ENCODE measurements around the gene ORC6.
"Not testable (repeated sequence)": the region's sequence is repeated elsewhere in the genome, so short reads cannot be mapped to it uniquely, and the experiment has no call there.

ORC6 gene

DNA sequence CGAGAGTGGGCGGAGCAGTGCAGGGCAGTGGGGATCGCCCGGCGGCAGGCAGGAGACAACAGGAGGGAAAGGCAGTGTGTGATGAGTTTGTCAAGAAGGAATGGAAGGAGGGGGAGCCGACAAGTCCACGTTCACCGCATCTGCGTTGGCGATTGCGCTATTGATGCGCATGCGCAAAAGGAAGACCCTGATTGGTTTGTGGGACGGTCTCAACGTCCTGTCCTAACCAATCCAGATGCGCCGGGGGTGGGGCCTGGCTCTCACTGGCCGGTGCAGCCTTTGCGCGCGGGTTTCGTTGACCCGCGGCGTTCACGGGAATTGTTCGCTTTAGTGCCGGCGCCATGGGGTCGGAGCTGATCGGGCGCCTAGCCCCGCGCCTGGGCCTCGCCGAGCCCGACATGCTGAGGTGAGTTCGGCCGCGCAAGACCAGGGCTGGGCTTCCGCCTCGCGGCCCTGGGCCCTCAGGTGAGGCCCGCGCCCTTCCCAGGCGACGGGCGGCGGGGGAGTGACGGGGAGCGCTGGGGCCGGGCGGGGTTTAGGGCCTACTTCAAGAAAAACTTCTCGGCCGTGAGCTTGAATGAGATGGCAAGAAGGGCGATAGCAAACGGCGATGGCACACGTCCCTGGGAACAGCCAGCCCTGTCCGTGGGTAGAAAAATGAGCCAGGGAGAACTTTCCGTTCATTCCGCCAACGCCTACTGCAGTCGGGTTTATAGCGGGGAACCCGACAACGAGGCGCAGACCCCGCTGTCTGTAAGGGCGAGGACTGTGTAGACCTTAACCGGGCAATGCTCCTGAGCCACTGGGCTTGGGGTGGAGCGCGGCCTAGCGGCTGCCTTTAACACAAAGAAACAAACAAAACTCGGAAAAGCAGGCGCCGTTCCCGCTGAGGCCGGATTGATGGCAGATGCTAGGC, at the start of gene ORC6:
ORC6 (plus strand) TSS at position 295 of the 916 bp plus-strand sequence; CDS start at position 342, 47 bp downstream.
- no peak for DNase-seq (ENCODE audit: low read depth, low spot score)

GRCh38 chr16:46648656-46649055, 40.8 kb upstream of the ORC6 start:
- DNase-seq (ENCODE audit: low read depth, low spot score), result no peak

GRCh38 chr16:46649588-46650253, 39.7 kb upstream of the ORC6 start:
- DNase-seq (ENCODE audit: low read depth, low spot score), result no peak

- DNase-seq (ENCODE audit: low read depth, low spot score), result no peak
Measured at GRCh38 chr16:46650254-46650623, 39.2 kb upstream of the ORC6 start.

- DNase-seq (ENCODE audit: low read depth, low spot score), result no peak
Measured at GRCh38 chr16:46651305-46651704, 38.2 kb upstream of the ORC6 start.

DNA sequence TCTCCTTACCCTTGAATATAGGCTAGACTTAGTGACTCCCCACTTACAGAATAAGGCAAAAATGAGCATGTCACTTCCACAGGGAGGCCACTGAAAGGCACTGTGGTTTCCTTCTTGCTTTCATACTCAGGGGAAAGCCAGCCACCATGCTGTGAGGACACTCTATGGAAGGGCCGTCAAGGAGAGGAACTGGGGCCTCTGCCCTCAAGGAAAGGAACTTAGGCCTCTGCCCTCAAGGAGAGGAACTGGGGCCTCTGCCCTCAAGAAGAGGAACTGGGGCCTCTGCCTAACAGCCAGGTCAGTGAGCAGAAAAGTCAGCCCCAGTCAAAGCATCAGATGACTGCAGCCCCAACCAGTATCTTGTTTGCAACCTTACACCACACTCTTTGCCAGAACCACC, 30.5 kb upstream of the ORC6 start:
- no peak for DNase-seq (ENCODE audit: low read depth, low spot score)

DNA sequence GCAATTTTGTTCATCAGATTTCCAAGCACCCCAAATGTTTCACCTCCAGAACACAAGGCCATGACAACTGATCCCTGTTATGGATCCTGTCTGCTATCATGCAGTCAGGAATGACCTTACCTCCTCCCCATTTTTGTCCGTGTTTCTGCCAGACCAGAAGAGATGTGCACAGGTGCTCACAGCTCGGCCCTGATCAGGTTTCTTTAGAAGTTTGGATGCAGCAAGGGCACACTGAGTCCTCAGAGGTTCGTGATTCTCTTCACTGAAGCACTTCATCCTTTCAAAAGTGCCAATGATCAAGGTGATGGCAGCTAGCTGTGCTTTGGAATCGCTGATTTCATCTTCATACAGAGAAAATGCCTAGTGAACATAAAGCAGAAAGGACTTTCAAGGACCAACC, 27.3 kb upstream of the ORC6 start:
- DNase-seq (ENCODE audit: low read depth, low spot score), result no peak

DNA sequence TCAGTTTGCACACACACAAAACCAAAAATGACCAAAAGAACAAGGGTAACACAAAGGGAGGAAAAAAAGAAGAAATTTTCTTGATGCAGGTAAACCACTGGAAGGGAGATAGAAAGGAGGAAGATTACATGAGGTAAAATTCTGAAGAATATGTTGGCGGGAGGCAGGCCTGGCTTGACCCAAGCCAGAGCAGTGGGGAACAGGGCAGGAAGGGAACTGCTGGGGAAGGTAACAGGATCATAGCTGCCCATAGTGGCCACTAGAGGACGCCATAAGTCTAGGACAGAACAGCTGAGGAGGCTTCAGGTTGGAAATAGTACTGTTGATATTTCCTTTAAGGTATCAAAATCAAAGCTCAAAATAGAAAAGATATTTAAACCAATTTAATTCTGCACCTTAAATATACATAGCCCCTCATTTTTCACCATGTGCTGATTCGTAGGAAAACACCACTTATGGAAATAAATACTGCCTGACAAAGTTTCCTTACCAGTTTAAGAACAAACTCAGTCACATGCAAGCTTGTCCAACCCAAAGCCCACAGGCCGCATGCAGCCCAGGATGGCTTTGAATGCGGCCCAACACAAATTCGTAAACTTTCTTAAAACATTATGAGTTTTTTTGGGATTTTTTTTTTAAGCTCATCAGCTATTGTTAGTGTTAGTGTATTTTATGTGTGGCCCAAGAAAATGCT, 16.0 kb upstream of the ORC6 start:
- no peak for DNase-seq (ENCODE audit: low read depth, low spot score)

- DNase-seq (ENCODE audit: low read depth, low spot score), result not testable (repeated sequence)
Measured at GRCh38 chr16:46677943-46678342, 11.5 kb upstream of the ORC6 start.

DNA sequence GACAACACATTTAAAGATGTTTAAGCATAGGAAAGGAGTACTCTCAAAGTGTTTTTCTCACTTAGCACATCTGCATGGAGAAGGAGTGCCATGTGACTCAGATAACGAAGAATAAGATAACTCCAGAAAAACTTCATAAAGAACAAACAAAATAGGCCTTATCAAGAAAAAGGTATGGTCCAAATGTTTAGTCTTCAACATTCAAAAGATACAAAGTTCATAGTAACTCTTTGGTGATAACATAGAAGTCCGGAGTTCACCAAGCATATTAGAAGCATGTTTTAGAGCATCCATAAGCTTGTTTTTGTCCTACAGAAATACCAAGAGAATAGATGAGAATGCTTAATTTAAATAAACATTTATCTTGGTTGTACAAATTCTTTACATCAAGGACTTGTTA, 7.6 kb upstream of the ORC6 start:
- DNase-seq (ENCODE audit: low read depth, low spot score), result not testable (repeated sequence)

GRCh38 chr16:46686815-46687473, 2.5 kb upstream of the ORC6 start:
- DNase-seq (ENCODE audit: low read depth, low spot score), result no peak

DNA sequence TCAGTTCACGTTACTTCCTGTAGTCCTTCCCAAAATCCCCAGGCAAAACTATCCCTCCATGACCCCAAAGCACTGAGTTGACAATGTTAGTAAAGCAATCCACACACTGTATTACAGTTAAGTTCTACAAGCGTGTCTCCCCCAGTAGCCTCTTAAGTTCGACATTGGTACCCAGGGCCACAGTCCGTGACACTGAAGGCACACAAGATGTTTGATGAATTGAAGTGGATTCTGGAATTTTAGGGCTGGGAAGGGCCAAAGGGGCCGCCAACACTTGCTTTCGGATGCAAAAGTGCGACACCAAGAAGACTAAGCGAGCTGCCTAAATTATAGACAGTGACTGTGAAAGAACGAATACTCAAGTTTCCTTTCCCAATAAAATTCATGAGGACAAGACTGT, 2.0 kb upstream of the ORC6 start:
- no peak for DNase-seq (ENCODE audit: low read depth, low spot score)

DNA sequence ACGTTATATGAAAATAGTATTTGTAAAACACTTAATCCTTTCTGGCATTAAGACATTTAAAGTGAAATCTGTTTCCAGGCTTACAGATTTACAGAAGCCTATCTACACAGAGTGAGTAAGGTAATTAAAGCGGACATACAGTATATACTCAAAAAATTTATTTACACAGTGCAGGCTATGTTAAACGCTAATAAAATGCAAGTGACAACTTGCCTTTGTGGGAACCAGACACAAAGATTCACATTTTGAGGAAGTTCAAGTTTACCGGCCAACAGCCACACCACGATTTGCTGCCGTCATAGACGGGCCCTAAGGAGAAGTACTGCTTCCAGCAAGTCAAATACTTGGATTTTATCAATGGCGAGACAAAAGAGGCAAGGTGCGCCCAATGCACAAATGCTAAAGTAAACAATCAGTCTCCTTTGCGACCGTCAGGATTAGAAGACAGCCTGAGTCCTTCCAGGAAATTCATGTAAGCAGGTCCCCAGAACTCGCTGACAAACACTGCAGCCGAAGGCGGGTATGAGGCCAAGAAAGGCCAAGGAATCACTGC, 1.3 kb upstream of the ORC6 start:
- no peak for DNase-seq (ENCODE audit: low read depth, low spot score)

GRCh38 chr16:46688654-46689364, 650 bp upstream of the ORC6 start, which contains the start of gene VPS35:
VPS35 (minus strand) TSS chr16:46689178; CDS start chr16:46689133, 45 bp downstream.
- DNase-seq (ENCODE audit: low read depth, low spot score), result peak; percentile 84

DNA sequence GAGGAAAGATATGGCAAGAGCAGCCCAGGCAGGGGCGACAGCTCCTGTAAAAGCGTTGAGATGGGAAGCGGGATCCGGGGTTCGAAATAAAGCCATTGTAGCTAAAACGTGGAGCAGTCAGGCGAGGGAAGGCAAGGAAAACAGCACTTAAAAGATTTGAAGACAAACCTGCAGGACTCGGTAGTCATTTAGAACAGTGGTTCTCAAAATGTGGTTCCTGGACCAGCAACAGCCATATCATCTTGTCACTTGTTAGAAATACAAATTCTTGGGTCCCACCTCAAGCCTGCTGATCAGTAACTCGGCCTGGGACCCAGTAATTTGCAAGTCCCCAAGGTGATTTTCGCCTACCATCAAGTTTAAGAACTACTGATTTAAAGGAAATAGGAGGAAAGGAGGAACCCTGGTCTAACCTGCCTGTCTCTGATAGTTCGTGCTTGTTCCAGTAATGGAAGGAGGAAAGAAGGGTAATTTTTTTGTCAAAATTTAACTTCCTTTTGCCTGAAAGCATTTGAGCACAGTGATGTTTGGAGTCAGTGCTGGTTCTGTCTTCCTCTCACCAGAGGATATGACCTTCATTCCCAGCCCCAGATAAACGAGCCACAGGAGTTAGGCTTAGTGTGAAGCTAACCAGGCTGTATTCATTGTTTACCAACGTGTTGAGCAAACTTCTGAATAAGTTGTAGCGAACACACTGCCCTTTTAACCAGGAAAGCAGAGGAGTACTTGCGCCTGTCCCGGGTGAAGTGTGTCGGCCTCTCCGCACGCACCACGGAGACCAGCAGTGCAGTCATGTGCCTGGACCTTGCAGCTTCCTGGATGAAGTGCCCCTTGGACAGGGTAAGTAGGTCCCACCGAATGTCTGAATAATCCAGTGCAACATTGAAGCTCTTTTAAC, 1.1 kb downstream of the ORC6 start:
- no peak for DNase-seq (ENCODE audit: low read depth, low spot score)

DNA sequence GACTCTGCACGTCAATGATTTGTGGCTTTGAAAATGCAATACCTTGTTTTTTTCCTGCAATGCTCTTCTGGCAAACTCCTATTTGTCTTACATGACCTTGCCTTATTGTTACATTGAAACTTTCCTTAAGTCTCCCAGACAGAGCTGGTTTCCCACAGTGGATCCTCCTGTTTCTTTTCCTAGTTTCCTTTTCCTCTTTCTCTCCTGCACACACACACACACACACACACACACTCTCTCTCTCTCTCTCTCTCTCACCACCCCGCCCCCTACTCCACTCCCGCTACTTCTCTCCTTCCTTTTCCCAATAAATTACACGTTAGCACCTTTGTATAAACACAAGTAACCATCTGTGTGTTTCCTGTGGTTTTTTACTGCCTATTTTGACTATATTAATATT, 2.3 kb downstream of the ORC6 start:
- no peak for DNase-seq (ENCODE audit: low read depth, low spot score)

DNA sequence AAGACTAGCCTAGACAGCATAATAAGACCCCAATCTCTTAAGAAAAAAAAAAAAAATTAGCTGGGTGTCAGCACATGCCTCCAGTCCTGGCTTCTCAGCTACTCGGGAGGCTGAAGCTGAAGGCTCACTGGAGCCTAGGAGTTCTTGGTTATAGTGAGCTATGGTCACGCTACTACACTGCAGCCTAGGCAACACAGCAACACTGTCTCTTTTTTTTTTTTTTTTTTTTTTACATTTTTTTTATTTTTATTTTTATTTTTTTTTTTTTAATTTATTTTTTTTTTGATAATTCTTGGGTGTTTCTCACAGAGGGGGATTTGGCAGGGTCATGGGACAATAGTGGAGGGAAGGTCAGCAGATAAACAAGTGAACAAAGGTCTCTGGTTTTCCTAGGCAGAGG, 4.1 kb downstream of the ORC6 start:
- no peak for DNase-seq (ENCODE audit: low read depth, low spot score)

GRCh38 chr16:46695937-46696336, 6.5 kb downstream of the ORC6 start:
- no peak for DNase-seq (ENCODE audit: low read depth, low spot score)

GRCh38 chr16:46696957-46697356, 7.5 kb downstream of the ORC6 start:
- no peak for DNase-seq (ENCODE audit: low read depth, low spot score)

DNA sequence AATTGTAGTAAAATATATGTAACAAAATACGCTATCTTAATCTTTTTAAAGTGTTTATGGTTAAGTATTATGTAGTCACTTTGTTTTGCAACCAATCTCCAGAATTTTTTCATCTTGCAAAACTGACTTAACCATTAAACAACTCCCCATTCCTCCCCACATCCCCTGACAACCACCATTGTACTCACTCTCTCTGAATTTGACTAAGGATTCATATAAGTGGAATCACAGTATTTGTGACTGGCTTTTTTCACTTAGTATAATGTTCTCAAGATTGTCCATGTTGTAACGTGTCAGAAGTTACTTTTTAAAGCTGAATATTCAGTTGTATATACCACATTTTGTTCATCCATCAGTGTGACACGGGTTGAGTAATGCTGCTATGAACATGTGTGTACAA, 10.6 kb downstream of the ORC6 start:
- no peak for DNase-seq (ENCODE audit: low read depth, low spot score)

Data from iPS DF 19.7 (cell line).